IMR-90 (cell line): ENCODE measurements around the gene NAPSA. TPM values are rescaled to one million over a fixed set of nuclear protein-coding genes. Genes with fewer than 3 reads are reported as not detected.

Experiments used
- ATAC-seq: fragments of 200-7000 bp; cut with Tn5 transposase; 2 replicates; pipeline ENCODE4 v1.9.1; 2020; ENCODE audit warnings: low read depth, mild to moderate bottlenecking, moderate library complexity
- BruUV-seq: library from RNA; stranded (reverse); fragments of 400-500 nt; replicated peaks from 2 replicates; lab custom pipeline; 2021; lab: Mats Ljungman, UMichigan
- CTCF ChIA-PET: fragments of 300-600 bp; formaldehyde crosslinking; extraction: SDS; loops from one replicate; lab custom pipeline; 2021; ENCODE audit warnings: antibody characterized with exemption; lab: Yijun Ruan, JAX
- POLR2A ChIA-PET: fragments of 300-600 bp; sonication (Branson Sonifier 250); formaldehyde crosslinking; loops from one replicate; lab custom pipeline; 2022; ENCODE audit warnings: antibody characterized with exemption; ENCODE audit not compliant: unreplicated experiment; lab: Charles Lee
- DNase-seq: peaks from one replicate; pipeline ENCODE4 v3.0.0; 2013
- H2AFZ ChIP-seq: replicated peaks from 2 replicates; pipeline ENCODE3; 2013; ENCODE audit warnings: low read length, mild to moderate bottlenecking; ENCODE audit not compliant: poor library complexity
- H2AK5ac ChIP-seq: 2 replicates; pipeline ENCODE4 v1.6.1; 2013; ENCODE audit warnings: low read depth, low read length, inconsistent platforms
- H2AK9ac ChIP-seq: replicated peaks from 2 replicates; pipeline ENCODE3; 2013; ENCODE audit warnings: mild to moderate bottlenecking, low read depth, low read length, moderate library complexity; ENCODE audit not compliant: poor library complexity
- H2BK120ac ChIP-seq: 2 replicates; pipeline ENCODE4 v1.6.1; 2013; ENCODE audit warnings: low read depth, low read length, inconsistent platforms
- H2BK15ac ChIP-seq: 3 replicates; pipeline ENCODE4 v1.6.1; 2013; ENCODE audit warnings: low read depth, low read length, inconsistent platforms
- H2BK20ac ChIP-seq: 2 replicates; pipeline ENCODE4 v1.6.1; 2013; ENCODE audit warnings: low read depth, mild to moderate bottlenecking, inconsistent platforms, low read length, moderate library complexity
- H2BK5ac ChIP-seq: 2 replicates; pipeline ENCODE4 v1.6.1; 2013; ENCODE audit warnings: mild to moderate bottlenecking, low read depth, low read length, inconsistent platforms; ENCODE audit not compliant: poor library complexity, severe bottlenecking
- H3K14ac ChIP-seq: replicated peaks from 2 replicates; pipeline ENCODE4 v1.6.1; 2013; ENCODE audit warnings: low read depth, low read length, inconsistent platforms
- H3K18ac ChIP-seq: 2 replicates; pipeline ENCODE4 v1.6.1; 2013; ENCODE audit warnings: low read depth, low read length, control low read depth
- H3K23ac ChIP-seq: 2 replicates; pipeline ENCODE4 v1.6.1; 2013; ENCODE audit warnings: low read depth, low read length, inconsistent platforms
- H3K27ac ChIP-seq: 2 replicates; pipeline ENCODE4 v1.5.1; 2013; ENCODE audit warnings: mild to moderate bottlenecking, control low read depth, low read length; ENCODE audit not compliant: insufficient read depth
- H3K27me3 ChIP-seq: 2 replicates; pipeline ENCODE4 v1.6.1; 2013; ENCODE audit warnings: low read length; ENCODE audit not compliant: control insufficient read depth, insufficient read depth
- H3K36me3 ChIP-seq: 2 replicates; pipeline ENCODE4 v1.6.1; 2013; ENCODE audit warnings: low read length, mixed read lengths; ENCODE audit not compliant: control insufficient read depth, insufficient read depth
- H3K4ac ChIP-seq: 2 replicates; pipeline ENCODE4 v1.6.1; 2013; ENCODE audit warnings: low read depth, low read length, inconsistent platforms
- H3K4me1 ChIP-seq: 2 replicates; pipeline ENCODE4 v1.6.1; 2013; ENCODE audit warnings: low read length, mixed read lengths; ENCODE audit not compliant: control insufficient read depth, insufficient read depth
- H3K4me2 ChIP-seq: 2 replicates; pipeline ENCODE4 v1.6.1; 2013; ENCODE audit warnings: low read depth, mild to moderate bottlenecking, control low read depth, low read length, moderate library complexity
- H3K4me3 ChIP-seq: 2 replicates; pipeline ENCODE4 v1.5.1; 2013; ENCODE audit warnings: low read depth, mild to moderate bottlenecking, control low read depth, low read length, moderate library complexity; ENCODE audit not compliant: insufficient read depth
- H3K56ac ChIP-seq: 2 replicates; pipeline ENCODE4 v1.6.1; 2013; ENCODE audit warnings: low read length, inconsistent platforms; ENCODE audit not compliant: insufficient read depth; ENCODE audit errors: extremely low read depth
- H3K79me1 ChIP-seq, 2 experiments: 2 replicates each; pipeline ENCODE4 v1.6.1; 2013; ENCODE audit warnings: low read length in 2 of 2, inconsistent platforms in 1 of 2, low read depth in 1 of 2
- H3K9ac ChIP-seq: 2 replicates; pipeline ENCODE4 v1.6.1; 2013; ENCODE audit warnings: low read depth, low read length, control low read depth
- H3K9me1 ChIP-seq: 2 replicates; pipeline ENCODE4 v1.6.1; 2013; ENCODE audit warnings: low read length, inconsistent platforms; ENCODE audit not compliant: insufficient read depth
- H3K9me3 ChIP-seq: 2 replicates; pipeline ENCODE4 v1.6.1; 2013; ENCODE audit warnings: low read length; ENCODE audit not compliant: control insufficient read depth, insufficient read depth
- H4K20me1 ChIP-seq: 2 replicates; pipeline ENCODE4 v1.6.1; 2013; ENCODE audit warnings: low read length, inconsistent platforms; ENCODE audit not compliant: insufficient read depth
- H4K5ac ChIP-seq: 2 replicates; pipeline ENCODE4 v1.6.1; 2013; ENCODE audit warnings: mild to moderate bottlenecking, low read depth, low read length, control low read depth
- H4K8ac ChIP-seq, 2 experiments: 2 replicates each; pipeline ENCODE4 v1.6.1; 2013; ENCODE audit warnings: low read depth in 2 of 2, low read length in 2 of 2, control low read depth in 1 of 2, inconsistent platforms in 1 of 2
- H4K91ac ChIP-seq: 2 replicates; pipeline ENCODE4 v1.6.1; 2013; ENCODE audit warnings: low read depth, low read length, inconsistent platforms; ENCODE audit not compliant: insufficient read depth
- BHLHE40 ChIP-seq: fragments of 150-350 bp; IDR thresholded peaks from 2 replicates; pipeline ENCODE4 v1.6.1; 2016; ENCODE audit warnings: mild to moderate bottlenecking, low read depth, low read length
- CEBPB ChIP-seq: IDR thresholded peaks from 2 replicates; pipeline ENCODE4 v1.6.1; 2012; ENCODE audit warnings: low read depth, low read length, improper control_type of control experiment
- FOS ChIP-seq: fragments of 150-350 bp; IDR thresholded peaks from 2 replicates; pipeline ENCODE4 v1.6.1; 2016; ENCODE audit warnings: low read depth, low read length
- MAFK ChIP-seq: IDR thresholded peaks from 2 replicates; pipeline ENCODE4 v1.6.1; 2012; ENCODE audit warnings: low read depth, low read length, improper control_type of control experiment
- POLR2A ChIP-seq: IDR thresholded peaks from 2 replicates; pipeline ENCODE4 v1.6.1; 2012; ENCODE audit warnings: mild to moderate bottlenecking, low read depth, low read length
- RCOR1 ChIP-seq: IDR thresholded peaks from 2 replicates; pipeline ENCODE4 v1.6.1; 2012; ENCODE audit warnings: mild to moderate bottlenecking, low read length, improper control_type of control experiment; ENCODE audit not compliant: insufficient replicate concordance
- RFX5 ChIP-seq: IDR thresholded peaks from 2 replicates; pipeline ENCODE4 v1.8.0; 2012; ENCODE audit warnings: low read depth, mild to moderate bottlenecking, low read length, moderate library complexity
- WGBS, 2 experiments: methylation state at CpG; one replicate each; pipeline versions ENCODE4 v1.1.5 to v1.1.7; 2013; ENCODE audit warnings: missing lambda C conversion rate in 2 of 2; ENCODE audit not compliant: insufficient read length in 1 of 2; ENCODE audit errors: extremely low coverage in 2 of 2; 5-methylcytosine and 5-hydroxymethylcytosine counted together
- dilution Hi-C: fragments of 300-500 bp; cut with HindIII; formaldehyde crosslinking; loops from one replicate; pipeline ENCODE4 v1.14.3; 2018; ENCODE audit warnings: low sequenced_read_pairs; ENCODE audit not compliant: unreplicated experiment
- in situ Hi-C: fragments of 300-500 bp; cut with MboI; formaldehyde crosslinking; loops from 3 replicates; pipeline ENCODE4 v1.14.3; 2019; ENCODE audit warnings: low sequenced_read_pairs, inconsistent platforms, mixed read lengths
- intact Hi-C: fragments of 100-400 bp; cut with micrococcal nuclease; formaldehyde crosslinking; loops from 2 replicates; pipeline ENCODE4 v1.10.0; 2022
- polyA plus RNA-seq, 3 experiments: library from polyadenylated mRNA; depleted of rRNA; stranded (reverse); fragments of >200 nt; gene quantifications; 2 replicates each; pipeline ENCODE4 v1.2.3, GENCODE V29; 2012; ENCODE audit warnings: low replicate concordance in 1 of 3
- total RNA-seq: library from RNA; depleted of rRNA; stranded (reverse); fragments of >200 nt; gene quantifications from 2 replicates; pipeline ENCODE4 v1.2.3, GENCODE V29; 2012
- TF ChIP-seq, protein P1 (sequence below): fragments of 150-350 bp; IDR thresholded peaks from 2 replicates; pipeline ENCODE4 v1.6.1; 2017; ENCODE audit warnings: mild to moderate bottlenecking, antibody characterized with exemption, low read length, low read depth

Gene NAPSA
- total and polyA plus RNA-seq, 2 of the 4 experiments (the other 2 are of a cell fraction) = 0.39 TPM; not detected in 1

DNA sequence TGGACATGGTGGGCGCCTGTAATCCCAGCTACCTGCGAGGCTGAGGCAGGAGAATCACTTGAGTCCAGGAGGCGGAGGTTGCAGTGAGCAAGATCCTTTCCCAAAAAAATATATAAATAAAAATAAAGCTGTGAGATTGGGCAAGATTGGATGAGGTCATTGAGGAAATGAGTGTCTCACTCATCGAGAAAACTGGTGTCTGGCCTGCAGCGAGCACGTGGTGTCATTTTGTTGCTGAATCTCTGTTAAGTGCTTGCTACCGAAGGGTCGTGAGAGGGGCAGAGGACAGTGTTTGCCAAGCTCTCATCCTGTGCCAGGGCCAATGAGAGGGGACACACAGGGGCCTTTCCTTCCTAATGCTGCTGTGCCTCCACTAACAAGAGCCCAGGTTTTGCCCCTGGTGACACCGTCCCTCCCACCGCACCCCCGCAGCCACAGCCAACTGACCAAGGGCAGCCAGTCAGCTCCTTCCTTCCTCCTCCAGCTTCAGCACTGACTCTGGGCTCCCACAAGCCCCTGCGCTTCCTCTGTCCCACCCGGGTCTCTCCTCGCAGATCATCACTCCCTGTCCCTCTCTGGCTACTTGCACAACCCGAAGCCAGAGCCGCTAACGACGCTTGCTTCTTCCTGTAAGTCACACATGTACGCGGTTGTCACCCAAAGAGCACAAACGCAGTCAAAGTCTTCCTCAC lies 21.9 kb upstream of the NAPSA start:
- dilution Hi-C loops = no loop called here
- intact Hi-C loops = no loop called here
- TF ChIP-seq CEBPB (peak; percentile 83), FOS (no peak), RCOR1 (no peak), RFX5 (no peak), MAFK (no peak), BHLHE40 (no peak), POLR2A (no peak)
- TF ChIP-seq, protein P1, sequence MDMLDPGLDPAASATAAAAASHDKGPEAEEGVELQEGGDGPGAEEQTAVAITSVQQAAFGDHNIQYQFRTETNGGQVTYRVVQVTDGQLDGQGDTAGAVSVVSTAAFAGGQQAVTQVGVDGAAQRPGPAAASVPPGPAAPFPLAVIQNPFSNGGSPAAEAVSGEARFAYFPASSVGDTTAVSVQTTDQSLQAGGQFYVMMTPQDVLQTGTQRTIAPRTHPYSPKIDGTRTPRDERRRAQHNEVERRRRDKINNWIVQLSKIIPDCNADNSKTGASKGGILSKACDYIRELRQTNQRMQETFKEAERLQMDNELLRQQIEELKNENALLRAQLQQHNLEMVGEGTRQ = peak; percentile 51; the same call in 1 of the 2 replicates

More for the DNA sequence above, 21.9 kb upstream of the NAPSA start:
- peaks cover 6% of the 10 kb centered on the region; the same call in 1 of the 2 replicates for H3K9me1 ChIP-seq
- BruUV-seq = no TSS peak
- H3K4ac ChIP-seq = no peak overlapping the region
- no peak overlapping the region for H4K8ac ChIP-seq
- peaks cover 4% of the 10 kb centered on the region; the same call in 1 of the 2 replicates for H4K20me1 ChIP-seq
- peak overlapping the region; percentile 18 for H2AFZ ChIP-seq
- H3K9ac ChIP-seq = no peak overlapping the region
- H4K5ac ChIP-seq = no peak overlapping the region
- H3K18ac ChIP-seq = no peak overlapping the region
- ATAC-seq (no peak), DNase-seq (peak; percentile 63)
- no peak overlapping the region for H3K4me2 ChIP-seq
- in situ Hi-C loops = no loop called here
- no peak overlapping the region for H3K27ac ChIP-seq
- peaks cover 7 to 37% of the 10 kb centered on the region in 2 experiments for H3K79me1 ChIP-seq
- no peaks in the 10 kb centered on the region; the same call in 1 of the 2 replicates for H3K4me1 ChIP-seq
- no peaks in the 10 kb centered on the region for H3K27me3 ChIP-seq
- WGBS, 2 experiments = 78% methylated on average over 7 of the region's 21 CpGs; no CpG with 5 or more reads in 1 of the 2 experiments
- no peak overlapping the region for H2AK5ac ChIP-seq
- no peak overlapping the region for H2BK20ac ChIP-seq
- H3K9me3 ChIP-seq = no peaks in the 10 kb centered on the region
- H2AK9ac ChIP-seq = no peak overlapping the region
- peaks cover 6% of the 10 kb centered on the region for H3K36me3 ChIP-seq
- H3K14ac ChIP-seq = no peak overlapping the region
- no peak overlapping the region for H2BK15ac ChIP-seq
- no peak overlapping the region for H2BK5ac ChIP-seq
- no peak overlapping the region for H3K4me3 ChIP-seq
- H4K91ac ChIP-seq = no peak overlapping the region
- no peak overlapping the region for H3K56ac ChIP-seq
- ChIA-PET CTCF (no interaction called here), POLR2A (no interaction called here)
- no peak overlapping the region for H3K23ac ChIP-seq
- H2BK120ac ChIP-seq = no peak overlapping the region; the same call in 1 of the 2 replicates
